ENCODE results near the gene ZNF586.

Gene ZNF586

GRCh38 chr19:57830071-57830602, 60.7 kb downstream of the ZNF586 start, which contains the start of gene ZNF587B:
Gene ZNF587B (plus strand): TSS chr19:57830299. CDS start chr19:57830529, 230 bp downstream.
- Histone ChIP-seq H3K4me1 (ENCODE audit: insufficient read depth, low read length) (peaks cover 3% of the 10 kb centered on the region), H3K9ac (ENCODE audit: low read length) (no peak within 1 kb of the TSS), H3K27me3 (ENCODE audit: control insufficient read depth in 1 of 2, insufficient read depth in 2 of 2, low read length in 2 of 2) (no peaks in the 10 kb centered on the region), H3K36me3 (ENCODE audit: insufficient read depth, low read length) (no peaks in the 10 kb centered on the region), H3K27ac (ENCODE audit: low read depth, low read length) (no peak within 1 kb of the TSS), H3K9me3 (ENCODE audit: low read length) (no peaks in the 10 kb centered on the region), H3K4me3 (ENCODE audit: low read depth in 1 of 2, low read length in 2 of 2) (peak within 1 kb of the TSS; percentile 66 to 80)

All from muscle layer of colon (tissue), 2 donors.